AG09319 (cell line): ENCODE data around the gene YPEL5.
A peak's percentile ranks its signal among the peaks of the same experiment; 100 is the strongest.
"Not testable (repeated sequence)": the region's sequence is repeated elsewhere in the genome, so short reads cannot be mapped to it uniquely, and the experiment has no call there.

ENCODE experiments used
- DNase-seq: peaks from one replicate; pipeline ENCODE4 v3.0.0-alpha.2; 2010; ENCODE audit warnings: low read depth; ENCODE audit errors: extremely low read depth
- CTCF ChIP-seq: IDR thresholded peaks from 2 replicates; pipeline ENCODE4 v1.5.1; 2011; ENCODE audit warnings: low read depth, mild to moderate bottlenecking, inconsistent platforms, low read length, moderate library complexity

Gene YPEL5

GRCh38 chr2:30141136-30141535 is 5.7 kb upstream of the YPEL5 start:
- no peak for DNase-seq
- no peak for TF ChIP-seq CTCF

GRCh38 chr2:30144260-30144659 is 2.5 kb upstream of the YPEL5 start:
- TF ChIP-seq CTCF: no peak
- no peak for DNase-seq

- DNase-seq: not testable (repeated sequence)
These were observed 1.9 kb upstream of the YPEL5 start for GRCh38 chr2:30144951-30145350.

- no peak for DNase-seq
- no peak for TF ChIP-seq CTCF
These were observed 926 bp upstream of the YPEL5 start for GRCh38 chr2:30145826-30146336.

- no peak for TF ChIP-seq CTCF
- DNase-seq: no peak
These were observed 448 bp downstream of the YPEL5 start for GRCh38 chr2:30147196-30147714.

GRCh38 chr2:30147715-30148610 is 1.2 kb downstream of the YPEL5 start:
- peak; percentile 14 for DNase-seq
- peak; percentile 27 for TF ChIP-seq CTCF

- DNase-seq: no peak
- TF ChIP-seq CTCF: no peak
These were observed 2.0 kb downstream of the YPEL5 start for GRCh38 chr2:30148850-30149249.

- no peak for DNase-seq
These were observed 2.7 kb downstream of the YPEL5 start for GRCh38 chr2:30149513-30149912.

More at GRCh38 chr2:30149513-30149912, 2.7 kb downstream of the YPEL5 start:
- TF ChIP-seq CTCF: no peak
